ENCODE results near the gene GDF7. TPM values are rescaled to one million over a fixed set of nuclear protein-coding genes. Genes with fewer than 3 reads are reported as not detected.
"Not testable (repeated sequence)": the region's sequence is repeated elsewhere in the genome, so short reads cannot be mapped to it uniquely, and the experiment has no call there.

The GDF7 gene
- total RNA-seq, 4 donors from 2014 or later: 0.26 to 1.9 (median 0.78) TPM

GRCh38 chr2:20706786-20707185, 39.8 kb downstream of the GDF7 start:
- no peak for TF ChIP-seq POLR2A (IDR thresholded peaks at IDR 0.05)
- TF ChIP-seq CTCF (IDR thresholded peaks at IDR 0.05): no peak
- WGBS, 2 donors: 83 to 96% methylated on average over 3 of the region's 3 CpGs
- Histone ChIP-seq H3K4me3 (no peak overlapping the region), H3K9me3 (no peaks in the 10 kb centered on the region), H3K27ac (no peak overlapping the region), H3K27me3 (no peaks in the 10 kb centered on the region), H3K4me1 (no peaks in the 10 kb centered on the region), H3K36me3 (no peaks in the 10 kb centered on the region)
- no peak for DNase-seq
- intact Hi-C loops (cut with DNase I): no loop called here

GRCh38 chr2:20707601-20708000, 40.7 kb downstream of the GDF7 start:
- WGBS, 2 donors: 86 to 90% methylated on average over 4 of the region's 4 CpGs
- Histone ChIP-seq H3K36me3 (no peaks in the 10 kb centered on the region), H3K27ac (no peak overlapping the region), H3K4me1 (no peaks in the 10 kb centered on the region), H3K9me3 (no peaks in the 10 kb centered on the region), H3K27me3 (no peaks in the 10 kb centered on the region), H3K4me3 (no peak overlapping the region)
- no peak for DNase-seq
- TF ChIP-seq CTCF (IDR thresholded peaks at IDR 0.05) (no peak), POLR2A (IDR thresholded peaks at IDR 0.05) (no peak)
- intact Hi-C loops (cut with DNase I): no loop called here

- H3K27me3 ChIP-seq; H3K27ac ChIP-seq; H3K9me3 ChIP-seq; intact Hi-C loops (cut with DNase I); H3K4me3 ChIP-seq; H3K36me3 ChIP-seq; H3K4me1 ChIP-seq; DNase-seq: not testable (repeated sequence)
- 80% methylated on average over 1 of the region's 7 CpGs; no CpG with 5 or more reads in 1 of the 2 donors for WGBS, 2 donors
Measured at GRCh38 chr2:20711641-20712040, 44.7 kb downstream of the GDF7 start.

- H3K27me3 ChIP-seq; H3K4me1 ChIP-seq; DNase-seq; intact Hi-C loops (cut with DNase I); H3K36me3 ChIP-seq; H3K27ac ChIP-seq; H3K4me3 ChIP-seq: not testable (repeated sequence)
- H3K9me3 ChIP-seq: peaks cover 0 to 12% (median 0%) of the 10 kb centered on the region in 3 donors
- WGBS, 2 donors: 94 to 96% methylated on average over 3 of the region's 3 CpGs
Measured at GRCh38 chr2:20713585-20713984, 46.6 kb downstream of the GDF7 start.

GRCh38 chr2:20714412-20714811, 47.5 kb downstream of the GDF7 start:
- H3K4me1 ChIP-seq; H3K27ac ChIP-seq; H3K36me3 ChIP-seq; H3K4me3 ChIP-seq; DNase-seq; H3K27me3 ChIP-seq; intact Hi-C loops (cut with DNase I): not testable (repeated sequence)
- peaks cover 0 to 14% (median 0%) of the 10 kb centered on the region in 3 donors for H3K9me3 ChIP-seq
- 74 to 92% methylated on average over 2 of the region's 2 CpGs for WGBS, 2 donors

GRCh38 chr2:20716164-20716563, 49.2 kb downstream of the GDF7 start:
- H3K4me3 ChIP-seq; H3K27ac ChIP-seq; H3K4me1 ChIP-seq; H3K27me3 ChIP-seq; DNase-seq; H3K36me3 ChIP-seq; intact Hi-C loops (cut with DNase I): not testable (repeated sequence)
- H3K9me3 ChIP-seq: peaks cover 0 to 14% (median 0%) of the 10 kb centered on the region in 3 donors
- WGBS, 2 donors: 96 to 100% methylated on average over 3 of the region's 3 CpGs

GRCh38 chr2:20717641-20718040, 50.7 kb downstream of the GDF7 start:
- intact Hi-C loops (cut with DNase I): no loop called here
- H3K36me3 ChIP-seq: no peaks in the 10 kb centered on the region
- H3K9me3 ChIP-seq: peaks cover 0 to 14% (median 0%) of the 10 kb centered on the region in 3 donors
- no peak for DNase-seq
- no peaks in the 10 kb centered on the region for H3K4me1 ChIP-seq
- TF ChIP-seq CTCF (IDR thresholded peaks at IDR 0.05) (no peak), POLR2A (IDR thresholded peaks at IDR 0.05) (no peak)
- WGBS, 2 donors: 64 to 73% methylated on average over 1 of the region's 1 CpG
- no peak overlapping the region for H3K27ac ChIP-seq
- no peaks in the 10 kb centered on the region for H3K27me3 ChIP-seq
- no peak overlapping the region for H3K4me3 ChIP-seq
